ENCODE measurements around the gene RPL41. TPM values are rescaled to one million over a fixed set of nuclear protein-coding genes. Genes with fewer than 3 reads are reported as not detected.

Gene RPL41
- total RNA-seq, 1 donor from 2014 or later = 2,458 TPM

- TF ChIP-seq POLR2A (IDR thresholded peaks at IDR 0.05) (no peak), POLR2AphosphoS5 (IDR thresholded peaks at IDR 0.05; ENCODE audit: insufficient read depth in 1 of 2, low read depth in 1 of 2) (no peak), CTCF (IDR thresholded peaks at IDR 0.05) (no peak)
Observed at GRCh38 chr12:56082382-56082781, 34.1 kb upstream of the RPL41 start.

DNA sequence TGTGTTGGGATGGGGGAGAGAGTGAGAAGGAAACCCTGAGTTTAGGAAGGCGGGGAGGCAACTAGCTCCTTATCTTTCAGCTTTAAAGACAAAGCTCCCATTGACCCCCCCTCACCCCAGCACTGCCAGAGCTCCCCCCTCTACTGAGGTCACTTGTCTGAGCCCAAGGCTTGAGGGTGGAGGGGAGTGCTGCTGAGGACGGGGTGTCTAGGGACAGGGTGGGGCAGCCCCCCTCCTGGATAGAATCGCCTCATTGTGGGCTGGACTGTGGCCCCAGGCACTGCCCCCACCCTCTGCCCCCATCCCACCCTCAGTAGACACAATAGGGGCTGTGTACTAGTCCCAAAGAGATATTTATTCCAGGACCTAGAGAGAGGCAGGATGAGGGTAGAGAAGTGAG lies 33.5 kb upstream of the RPL41 start:
- Histone ChIP-seq H3K27ac (no peak overlapping the region), H3K9me3 (no peaks in the 10 kb centered on the region), H3K4me3 (no peak overlapping the region), H3K27me3 (no peaks in the 10 kb centered on the region), H3K36me3 (no peaks in the 10 kb centered on the region), H3K4me1 (peaks cover 8% of the 10 kb centered on the region)
- no peak for TF ChIP-seq CTCF (IDR thresholded peaks at IDR 0.05)
- no peak for TF ChIP-seq POLR2A (IDR thresholded peaks at IDR 0.05)
- TF ChIP-seq POLR2AphosphoS5 (IDR thresholded peaks at IDR 0.05; ENCODE audit: insufficient read depth in 1 of 2, low read depth in 1 of 2) = no peak
- DNase-seq (ENCODE audit: extremely low spot score in 2 of 2) = no peak
- intact Hi-C loops (cut with DNase I) = no loop called here

More at GRCh38 chr12:56082382-56082781, 34.1 kb upstream of the RPL41 start:
- intact Hi-C loops (cut with DNase I) = no loop called here
- DNase-seq (ENCODE audit: extremely low spot score in 2 of 2) = no peak
- H3K4me1 ChIP-seq = peaks cover 8% of the 10 kb centered on the region
- no peaks in the 10 kb centered on the region for H3K36me3 ChIP-seq
- no peaks in the 10 kb centered on the region for H3K9me3 ChIP-seq
- H3K27ac ChIP-seq = no peak overlapping the region
- H3K4me3 ChIP-seq = no peak overlapping the region
- H3K27me3 ChIP-seq = no peaks in the 10 kb centered on the region

- H3K4me1 ChIP-seq = peaks cover 7% of the 10 kb centered on the region
- no peaks in the 10 kb centered on the region for H3K36me3 ChIP-seq
Observed at GRCh38 chr12:56084958-56085543, 31.4 kb upstream of the RPL41 start.

DNA sequence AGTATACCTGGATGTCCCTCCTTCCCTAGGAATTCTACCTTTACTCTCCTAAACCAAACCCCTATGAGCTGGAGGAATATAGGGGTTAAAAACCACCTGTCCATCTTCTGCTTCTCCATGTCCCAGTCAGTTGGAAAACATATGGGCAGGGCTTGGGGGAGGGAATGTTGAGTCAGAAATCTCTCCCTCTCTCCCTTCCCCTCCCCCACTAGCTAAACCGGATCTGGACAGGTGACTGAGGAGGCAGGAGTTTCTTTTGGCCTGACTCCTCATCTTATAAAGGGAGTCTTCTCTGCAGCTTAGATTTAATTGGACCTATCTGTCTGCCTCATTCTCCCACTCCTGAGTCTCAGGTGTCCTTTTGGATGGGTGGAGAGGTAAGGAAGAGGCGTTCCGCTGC lies 30.3 kb upstream of the RPL41 start:
- no peaks in the 10 kb centered on the region for H3K36me3 ChIP-seq
- no peak for DNase-seq (ENCODE audit: extremely low spot score in 2 of 2)
- no peaks in the 10 kb centered on the region for H3K4me1 ChIP-seq
- no peak overlapping the region for H3K27ac ChIP-seq
- H3K27me3 ChIP-seq = no peaks in the 10 kb centered on the region
- TF ChIP-seq CTCF (IDR thresholded peaks at IDR 0.05) (no peak), POLR2AphosphoS5 (IDR thresholded peaks at IDR 0.05; ENCODE audit: insufficient read depth in 1 of 2, low read depth in 1 of 2) (peak in 1 of 2 donors; percentile 81), POLR2A (IDR thresholded peaks at IDR 0.05) (no peak)
- no peak overlapping the region for H3K4me3 ChIP-seq
- no peaks in the 10 kb centered on the region for H3K9me3 ChIP-seq
- intact Hi-C loops (cut with DNase I) = no loop called here

More at GRCh38 chr12:56084958-56085543, 31.4 kb upstream of the RPL41 start:
- Histone ChIP-seq H3K27ac (no peak overlapping the region), H3K27me3 (no peaks in the 10 kb centered on the region), H3K9me3 (no peaks in the 10 kb centered on the region), H3K4me3 (no peak overlapping the region)
- intact Hi-C loops (cut with DNase I) = no loop called here
- TF ChIP-seq CTCF (IDR thresholded peaks at IDR 0.05) (no peak), POLR2A (IDR thresholded peaks at IDR 0.05) (no peak), POLR2AphosphoS5 (IDR thresholded peaks at IDR 0.05; ENCODE audit: insufficient read depth in 1 of 2, low read depth in 1 of 2) (no peak)
- DNase-seq (ENCODE audit: extremely low spot score in 2 of 2) = no peak

GRCh38 chr12:56086608-56087007 lies 29.8 kb upstream of the RPL41 start:
- Histone ChIP-seq H3K9me3 (no peaks in the 10 kb centered on the region), H3K4me3 (no peak overlapping the region), H3K36me3 (no peaks in the 10 kb centered on the region), H3K27ac (no peak overlapping the region), H3K4me1 (no peaks in the 10 kb centered on the region), H3K27me3 (no peaks in the 10 kb centered on the region)
- intact Hi-C loops (cut with DNase I) = no loop called here
- no peak for DNase-seq (ENCODE audit: extremely low spot score in 2 of 2)
- TF ChIP-seq CTCF (IDR thresholded peaks at IDR 0.05) (no peak), POLR2A (IDR thresholded peaks at IDR 0.05) (no peak), POLR2AphosphoS5 (IDR thresholded peaks at IDR 0.05; ENCODE audit: insufficient read depth in 1 of 2, low read depth in 1 of 2) (no peak)
